Smooth muscle cell (in vitro differentiated cells): Measurements from ENCODE around the gene FPR3. TPM values are rescaled to one million over a fixed set of nuclear protein-coding genes. Genes with fewer than 3 reads are reported as not detected.

Source experiments
- DNase-seq: peaks from one replicate; lab custom pipeline; 2025; ENCODE audit not compliant: unreplicated experiment; lab: John Stamatoyannopoulos, UW
- H2AFZ ChIP-seq: fragments of 200-600 bp; sonication (generic); 2 replicates; pipeline ENCODE4 v1.6.0; 2016; ENCODE audit warnings: antibody characterized with exemption, low read depth, mild to moderate bottlenecking
- H3F3A ChIP-seq: fragments of 200-600 bp; sonication (generic); 2 replicates; pipeline ENCODE4 v1.6.0; 2017; ENCODE audit warnings: antibody characterized with exemption, low read depth
- H3K27ac ChIP-seq: fragments of 200-600 bp; sonication (generic); 2 replicates; pipeline ENCODE4 v1.5.1; 2016; ENCODE audit warnings: low read depth, mild to moderate bottlenecking
- H3K27me3 ChIP-seq: fragments of 200-600 bp; sonication (generic); 2 replicates; pipeline ENCODE4 v1.6.1; 2016; ENCODE audit warnings: low read depth, mild to moderate bottlenecking
- H3K36me3 ChIP-seq: fragments of 200-600 bp; sonication (generic); 2 replicates; pipeline ENCODE4 v1.5.1; 2016; ENCODE audit warnings: low read depth
- H3K4me1 ChIP-seq: fragments of 200-600 bp; sonication (generic); 2 replicates; pipeline ENCODE4 v1.5.1; 2016; ENCODE audit warnings: low read depth
- H3K4me2 ChIP-seq: fragments of 200-600 bp; sonication (generic); 2 replicates; pipeline ENCODE4 v1.6.0; 2016; ENCODE audit warnings: mild to moderate bottlenecking
- H3K4me3 ChIP-seq: fragments of 200-600 bp; sonication (generic); 2 replicates; pipeline ENCODE4 v1.5.1; 2016; ENCODE audit warnings: mild to moderate bottlenecking
- H3K79me2 ChIP-seq: fragments of 200-600 bp; sonication (generic); 2 replicates; pipeline ENCODE4 v1.6.0; 2016; ENCODE audit warnings: low read depth, mild to moderate bottlenecking
- H3K9ac ChIP-seq: fragments of 200-600 bp; sonication (generic); 2 replicates; pipeline ENCODE4 v1.6.0; 2016; ENCODE audit warnings: low read depth
- H3K9me3 ChIP-seq: fragments of 200-600 bp; sonication (generic); replicated peaks from 2 replicates; pipeline ENCODE4 v1.5.1; 2016; ENCODE audit warnings: low read depth
- H4K20me1 ChIP-seq: fragments of 200-600 bp; sonication (generic); 2 replicates; pipeline ENCODE4 v1.6.0; 2016; ENCODE audit warnings: low read depth
- CTCF ChIP-seq: fragments of 200-600 bp; sonication (generic); IDR thresholded peaks from 2 replicates; pipeline ENCODE4 v1.5.1; 2017; ENCODE audit warnings: borderline replicate concordance, mild to moderate bottlenecking, antibody characterized with exemption; ENCODE audit not compliant: insufficient read depth, poor library complexity, severe bottlenecking
- WGBS: methylation state at CpG from one replicate; pipeline ENCODE4 v1.1.7; 2016; ENCODE audit warnings: low lambda C conversion rate; 5-methylcytosine and 5-hydroxymethylcytosine counted together
- polyA plus RNA-seq: library from polyadenylated mRNA; unstranded; fragments of >200 nt; fragmentation: Nextera tagmentation; extraction: Ambion mirVana; gene quantifications from 2 replicates; pipeline ENCODE4 v1.2.1, GENCODE V29; 2016
- total RNA-seq: library from RNA; depleted of rRNA; stranded (reverse); fragments of >200 nt; gene quantifications from 2 replicates; pipeline ENCODE4 v1.2.3, GENCODE V29; 2014

The FPR3 gene
- total and polyA plus RNA-seq, 2 experiments from 2014 or later, result not detected

- H3F3A ChIP-seq, result no peaks in the 10 kb centered on the region
- no peak overlapping the region for H3K27ac ChIP-seq
- H3K4me3 ChIP-seq, result no peak overlapping the region
- no peaks in the 10 kb centered on the region for H3K27me3 ChIP-seq
- no peaks in the 10 kb centered on the region for H3K9me3 ChIP-seq
- H4K20me1 ChIP-seq, result no peaks in the 10 kb centered on the region
- H2AFZ ChIP-seq, result no peak overlapping the region
- H3K4me1 ChIP-seq, result no peaks in the 10 kb centered on the region
- no peak for TF ChIP-seq CTCF
- no peaks in the 10 kb centered on the region for H3K79me2 ChIP-seq
- DNase-seq, result no peak
- no peak overlapping the region for H3K9ac ChIP-seq
- WGBS, result 79% methylated on average over 5 of the region's 5 CpGs
- H3K36me3 ChIP-seq, result no peaks in the 10 kb centered on the region
- no peak overlapping the region for H3K4me2 ChIP-seq
Measured at GRCh38 chr19:51797480-51797879, 2.5 kb downstream of the FPR3 start.

- Histone ChIP-seq H3K79me2 (no peaks in the 10 kb centered on the region), H3K4me3 (no peak overlapping the region), H3K36me3 (no peaks in the 10 kb centered on the region), H3F3A (no peaks in the 10 kb centered on the region), H3K9me3 (no peaks in the 10 kb centered on the region), H3K9ac (no peak overlapping the region), H2AFZ (no peak overlapping the region), H3K4me2 (no peak overlapping the region), H3K27me3 (no peaks in the 10 kb centered on the region), H4K20me1 (no peaks in the 10 kb centered on the region), H3K27ac (no peak overlapping the region), H3K4me1 (no peaks in the 10 kb centered on the region)
- WGBS, result 81% methylated on average over 3 of the region's 3 CpGs
- no peak for DNase-seq
- no peak for TF ChIP-seq CTCF
Measured at GRCh38 chr19:51798062-51798461, 3.1 kb downstream of the FPR3 start.

GRCh38 chr19:51799034-51799773, 4.2 kb downstream of the FPR3 start:
- no peaks in the 10 kb centered on the region for H3K27me3 ChIP-seq

More at GRCh38 chr19:51799034-51799773, 4.2 kb downstream of the FPR3 start:
- no peak overlapping the region for H3K4me2 ChIP-seq
- H3K4me1 ChIP-seq, result no peaks in the 10 kb centered on the region
- no peaks in the 10 kb centered on the region for H3F3A ChIP-seq
- no peaks in the 10 kb centered on the region for H3K79me2 ChIP-seq
- peak overlapping the region; percentile 12 for H3K27ac ChIP-seq
- no peaks in the 10 kb centered on the region for H4K20me1 ChIP-seq
- H3K36me3 ChIP-seq, result no peaks in the 10 kb centered on the region
- 79% methylated on average over 20 of the region's 20 CpGs for WGBS
- H3K9me3 ChIP-seq, result no peaks in the 10 kb centered on the region
- no peak for TF ChIP-seq CTCF
- no peak overlapping the region for H3K9ac ChIP-seq
- H2AFZ ChIP-seq, result no peak overlapping the region
- no peak overlapping the region for H3K4me3 ChIP-seq
- no peak for DNase-seq
